Stomach (tissue), 4 donors: ENCODE data around the gene ACSL5.

Experiments used
- POLR2A ChIP-seq, 4 donors: fragments of 450-650 bp; IDR thresholded peaks; one replicate each; pipeline ENCODE4 v1.6.1; 2016; ENCODE audit warnings: antibody characterized with exemption in 4 of 4, control low read depth in 2 of 4, mild to moderate bottlenecking in 1 of 4, moderate library complexity in 1 of 4
- TF ChIP-seq, protein P1 (sequence below), 7 experiments: fragments of 450-650 bp in 4 of 7; fragments of 200-600 bp in 3 of 7; sonication (generic) in 3 of 7; IDR thresholded peaks; one replicate each; pipeline ENCODE4 v1.5.1; 2016 to 2019; ENCODE audit warnings: antibody characterized with exemption in 7 of 7, control low read depth in 2 of 7, mild to moderate bottlenecking in 1 of 7

- TF ChIP-seq, protein P1, sequence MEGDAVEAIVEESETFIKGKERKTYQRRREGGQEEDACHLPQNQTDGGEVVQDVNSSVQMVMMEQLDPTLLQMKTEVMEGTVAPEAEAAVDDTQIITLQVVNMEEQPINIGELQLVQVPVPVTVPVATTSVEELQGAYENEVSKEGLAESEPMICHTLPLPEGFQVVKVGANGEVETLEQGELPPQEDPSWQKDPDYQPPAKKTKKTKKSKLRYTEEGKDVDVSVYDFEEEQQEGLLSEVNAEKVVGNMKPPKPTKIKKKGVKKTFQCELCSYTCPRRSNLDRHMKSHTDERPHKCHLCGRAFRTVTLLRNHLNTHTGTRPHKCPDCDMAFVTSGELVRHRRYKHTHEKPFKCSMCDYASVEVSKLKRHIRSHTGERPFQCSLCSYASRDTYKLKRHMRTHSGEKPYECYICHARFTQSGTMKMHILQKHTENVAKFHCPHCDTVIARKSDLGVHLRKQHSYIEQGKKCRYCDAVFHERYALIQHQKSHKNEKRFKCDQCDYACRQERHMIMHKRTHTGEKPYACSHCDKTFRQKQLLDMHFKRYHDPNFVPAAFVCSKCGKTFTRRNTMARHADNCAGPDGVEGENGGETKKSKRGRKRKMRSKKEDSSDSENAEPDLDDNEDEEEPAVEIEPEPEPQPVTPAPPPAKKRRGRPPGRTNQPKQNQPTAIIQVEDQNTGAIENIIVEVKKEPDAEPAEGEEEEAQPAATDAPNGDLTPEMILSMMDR (IDR thresholded peaks at IDR 0.05): no peak
- no peak for TF ChIP-seq POLR2A (IDR thresholded peaks at IDR 0.05)
Observed at GRCh38 chr10:112447620-112447928, 73.7 kb downstream of the ACSL5 start.
